GM06990 (cell line): ENCODE measurements around the gene LATS2.

Source experiments
- DNase-seq: peaks from one replicate; pipeline ENCODE4 v3.0.0-alpha.2; 2011; ENCODE audit not compliant: insufficient read length; ENCODE audit errors: extremely low read depth
- H3K27me3 ChIP-seq: replicated peaks from 2 replicates; pipeline ENCODE4 v1.6.0; 2011; ENCODE audit warnings: low read length; ENCODE audit not compliant: control insufficient read depth, insufficient read depth
- H3K36me3 ChIP-seq: 2 replicates; pipeline ENCODE4 v1.5.1; 2011; ENCODE audit warnings: low read length; ENCODE audit not compliant: control insufficient read depth, insufficient read depth
- H3K4me3 ChIP-seq: replicated peaks from 2 replicates; pipeline ENCODE4 v1.5.1; 2011; ENCODE audit warnings: low read depth, mild to moderate bottlenecking, control low read depth, low read length
- TF ChIP-seq, protein P1 (sequence below): IDR thresholded peaks from 2 replicates; pipeline ENCODE4 v1.5.1; 2011; ENCODE audit warnings: low read length, control low read depth, mild to moderate bottlenecking, inconsistent platforms; ENCODE audit not compliant: insufficient read depth, poor library complexity, severe bottlenecking

LATS2 gene

DNA sequence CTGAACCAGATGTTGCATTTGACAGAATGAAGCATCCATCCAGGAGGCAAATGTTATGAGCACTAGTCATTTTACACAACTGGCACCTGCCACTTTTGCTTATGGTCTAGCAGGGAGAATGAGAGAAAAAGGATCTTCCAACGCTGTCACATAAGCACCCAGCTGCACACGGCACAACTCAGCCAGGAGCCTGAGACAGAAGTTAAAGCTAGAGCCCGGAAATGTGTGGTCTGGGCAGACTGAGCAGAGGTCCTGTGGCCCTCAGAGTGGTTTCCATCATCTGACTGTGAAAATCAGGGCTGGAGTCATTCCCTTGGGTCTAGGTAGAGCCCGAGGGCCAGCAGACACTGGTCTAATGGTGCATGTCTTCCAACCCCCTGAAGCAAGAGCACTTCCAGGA, 80.5 kb downstream of the LATS2 start:
- Histone ChIP-seq H3K36me3 (peaks cover 5% of the 10 kb centered on the region), H3K4me3 (no peak overlapping the region), H3K27me3 (no peaks in the 10 kb centered on the region)
- TF ChIP-seq, protein P1, sequence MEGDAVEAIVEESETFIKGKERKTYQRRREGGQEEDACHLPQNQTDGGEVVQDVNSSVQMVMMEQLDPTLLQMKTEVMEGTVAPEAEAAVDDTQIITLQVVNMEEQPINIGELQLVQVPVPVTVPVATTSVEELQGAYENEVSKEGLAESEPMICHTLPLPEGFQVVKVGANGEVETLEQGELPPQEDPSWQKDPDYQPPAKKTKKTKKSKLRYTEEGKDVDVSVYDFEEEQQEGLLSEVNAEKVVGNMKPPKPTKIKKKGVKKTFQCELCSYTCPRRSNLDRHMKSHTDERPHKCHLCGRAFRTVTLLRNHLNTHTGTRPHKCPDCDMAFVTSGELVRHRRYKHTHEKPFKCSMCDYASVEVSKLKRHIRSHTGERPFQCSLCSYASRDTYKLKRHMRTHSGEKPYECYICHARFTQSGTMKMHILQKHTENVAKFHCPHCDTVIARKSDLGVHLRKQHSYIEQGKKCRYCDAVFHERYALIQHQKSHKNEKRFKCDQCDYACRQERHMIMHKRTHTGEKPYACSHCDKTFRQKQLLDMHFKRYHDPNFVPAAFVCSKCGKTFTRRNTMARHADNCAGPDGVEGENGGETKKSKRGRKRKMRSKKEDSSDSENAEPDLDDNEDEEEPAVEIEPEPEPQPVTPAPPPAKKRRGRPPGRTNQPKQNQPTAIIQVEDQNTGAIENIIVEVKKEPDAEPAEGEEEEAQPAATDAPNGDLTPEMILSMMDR: no peak
- DNase-seq: no peak

DNA sequence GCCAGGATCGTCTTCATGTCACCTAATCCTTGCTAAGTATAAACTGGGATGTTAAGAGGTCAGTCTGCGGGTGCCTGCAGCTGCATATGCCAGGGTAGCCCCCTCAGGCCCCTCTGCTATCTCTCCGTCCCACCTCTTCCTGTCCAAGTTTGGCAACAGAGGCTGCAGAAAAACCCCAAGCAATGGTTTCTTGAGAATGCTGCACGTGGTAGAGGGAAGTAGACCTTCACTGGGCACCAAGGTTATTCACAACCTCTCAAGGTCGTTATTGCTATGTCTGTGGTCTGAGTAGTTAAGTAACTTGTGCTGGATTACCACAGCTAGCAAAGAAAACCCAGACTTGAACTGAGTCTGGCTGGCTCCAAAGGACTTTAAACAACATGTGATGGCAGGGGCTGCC, 81.0 kb downstream of the LATS2 start:
- Histone ChIP-seq H3K27me3 (no peaks in the 10 kb centered on the region), H3K36me3 (peaks cover 5% of the 10 kb centered on the region)

DNA sequence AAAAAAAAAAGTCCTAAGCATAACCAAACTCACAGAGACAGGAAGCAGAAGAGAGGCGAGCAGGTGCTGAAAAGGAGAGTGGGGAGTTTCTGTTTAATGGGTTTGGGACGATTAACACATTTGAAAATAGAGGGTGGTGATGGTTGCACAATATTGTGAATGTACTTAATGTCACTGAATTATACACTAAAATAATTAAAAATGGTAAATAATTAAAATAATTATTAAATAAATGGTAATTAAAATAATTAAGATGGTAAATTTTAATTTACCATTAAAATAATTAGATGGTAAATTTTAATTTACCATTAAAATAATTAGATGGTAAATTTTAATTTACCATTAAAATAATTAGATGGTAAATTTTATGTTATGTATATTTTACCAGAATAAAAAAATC, 84.0 kb downstream of the LATS2 start:
- DNase-seq: no peak
- TF ChIP-seq, protein P1: no peak
- Histone ChIP-seq H3K4me3 (no peak overlapping the region), H3K36me3 (peaks cover 5% of the 10 kb centered on the region), H3K27me3 (no peaks in the 10 kb centered on the region)

More for the DNA sequence above, 81.0 kb downstream of the LATS2 start:
- no peak for DNase-seq
- H3K4me3 ChIP-seq: no peak overlapping the region
- TF ChIP-seq, protein P1: no peak

DNA sequence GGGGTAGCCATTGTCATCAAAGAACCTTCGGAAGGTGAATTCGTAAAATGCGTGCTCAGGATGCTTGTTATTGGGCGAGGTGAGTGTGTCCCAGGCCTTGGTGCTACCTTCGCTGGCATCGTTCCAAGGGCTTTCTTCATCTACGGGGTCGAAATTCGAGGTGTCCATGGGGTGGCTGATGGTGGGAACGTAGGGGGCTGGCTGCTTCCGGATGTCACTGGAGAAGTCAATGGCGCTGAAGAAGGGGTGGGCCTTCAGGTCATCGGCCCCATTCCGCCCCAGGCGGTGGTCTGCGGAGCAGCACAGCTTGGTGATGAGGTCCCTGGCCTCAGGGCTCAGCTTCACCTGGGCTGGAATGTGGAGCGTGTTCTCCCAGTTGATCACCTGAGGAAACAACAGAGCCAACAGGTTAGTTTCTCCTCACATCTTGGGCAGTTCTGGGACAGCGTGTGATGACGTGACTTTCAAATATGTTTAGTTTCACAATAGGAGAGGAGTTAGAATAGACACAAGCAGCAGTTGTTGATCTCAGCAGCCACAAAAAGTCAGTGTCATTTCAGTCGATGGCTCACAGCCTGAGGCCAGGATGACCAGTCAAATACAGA, 86.3 kb downstream of the LATS2 start:
- no peak overlapping the region for H3K4me3 ChIP-seq
- no peaks in the 10 kb centered on the region for H3K27me3 ChIP-seq
- H3K36me3 ChIP-seq: peaks cover 2% of the 10 kb centered on the region
- TF ChIP-seq, protein P1: no peak
- DNase-seq: no peak

DNA sequence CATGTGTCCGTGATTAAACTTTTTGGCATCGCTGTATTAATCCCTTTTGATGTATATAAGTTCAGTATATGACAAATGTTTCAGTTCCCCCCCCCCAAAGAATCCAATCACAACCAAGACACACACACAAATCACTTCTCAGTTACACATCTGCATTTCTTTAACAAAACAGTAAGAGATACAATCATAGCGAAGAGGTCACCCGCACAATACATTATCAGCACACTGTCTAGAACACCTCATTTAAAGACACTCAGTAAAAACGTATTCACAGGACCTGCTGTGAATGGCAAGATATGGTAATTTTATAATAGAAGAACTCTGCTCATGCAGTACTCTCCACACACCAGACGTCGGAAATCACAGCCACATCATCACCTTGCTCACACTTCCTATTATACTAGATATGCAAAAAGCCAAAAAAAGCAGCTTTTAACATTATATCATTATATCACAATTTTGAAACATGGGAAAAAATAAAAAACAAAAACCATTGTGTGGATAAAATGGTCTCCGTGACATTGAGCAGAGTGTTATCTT, 87.4 kb downstream of the LATS2 start:
- no peaks in the 10 kb centered on the region for H3K27me3 ChIP-seq
- no peak for DNase-seq
- no peak overlapping the region for H3K4me3 ChIP-seq
- peaks cover 2% of the 10 kb centered on the region; the same call in 1 of the 2 replicates for H3K36me3 ChIP-seq
- TF ChIP-seq, protein P1: no peak
